ENCODE measurements around the gene XKR8. TPM values are rescaled to one million over a fixed set of nuclear protein-coding genes. Genes with fewer than 3 reads are reported as not detected.

XKR8 gene
- total and polyA plus RNA-seq, 10 of the 15 experiments (the other 5 are each of a cell fraction or from before 2014, with no cell fraction given), result 0.80 to 3.7 (median 2.6) TPM

DNA sequence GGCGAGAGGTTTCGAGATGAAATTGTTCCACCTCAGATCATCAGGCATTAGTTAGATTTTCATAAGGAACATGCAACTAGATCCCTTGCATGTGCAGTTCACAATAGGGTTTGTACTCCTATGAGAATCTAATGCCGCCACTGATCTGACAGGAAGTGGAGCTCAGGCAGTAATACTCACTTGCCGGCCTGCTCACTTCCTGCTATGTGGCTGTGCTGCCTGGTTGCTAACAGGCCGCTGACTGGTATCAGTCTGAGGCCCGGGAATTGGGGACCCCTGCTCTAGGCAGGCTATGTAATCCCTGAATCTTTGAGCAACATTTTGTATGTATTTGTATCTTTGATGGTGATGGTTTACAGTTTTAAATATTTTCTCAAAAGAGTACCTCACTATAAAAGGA lies 32.5 kb downstream of the XKR8 start:
- WGBS (ENCODE audit: insufficient coverage, insufficient replicate concordance, low lambda C conversion rate, missing lambda C conversion rate), result 83% methylated on average over 6 of the region's 6 CpGs
- FAIRE-seq, result no peak
- TF ChIP-seq MEF2A (IDR thresholded peaks at IDR 0.05; ENCODE audit: insufficient read depth, low read depth, low read length) (no peak), SUPT20H (IDR thresholded peaks at IDR 0.05; ENCODE audit: borderline replicate concordance, control insufficient read depth, low read depth, low read length) (no peak), ZBED1 (IDR thresholded peaks at IDR 0.05; ENCODE audit: borderline replicate concordance) (no peak), SMC3 (IDR thresholded peaks at IDR 0.05; ENCODE audit: borderline replicate concordance, low read length) (no peak), MYB (IDR thresholded peaks at IDR 0.05; ENCODE audit: borderline replicate concordance, low read depth, low read length) (no peak), HDAC6 (IDR thresholded peaks at IDR 0.05; ENCODE audit: unreplicated experiment) (no peak), EZH2 (IDR thresholded peaks at IDR 0.05; ENCODE audit: borderline replicate concordance, control insufficient read depth, low read depth, low read length) (no peak), HSF1 (IDR thresholded peaks at IDR 0.05; ENCODE audit: low read depth, low read length) (no peak)
- TF ChIP-seq, protein P1, sequence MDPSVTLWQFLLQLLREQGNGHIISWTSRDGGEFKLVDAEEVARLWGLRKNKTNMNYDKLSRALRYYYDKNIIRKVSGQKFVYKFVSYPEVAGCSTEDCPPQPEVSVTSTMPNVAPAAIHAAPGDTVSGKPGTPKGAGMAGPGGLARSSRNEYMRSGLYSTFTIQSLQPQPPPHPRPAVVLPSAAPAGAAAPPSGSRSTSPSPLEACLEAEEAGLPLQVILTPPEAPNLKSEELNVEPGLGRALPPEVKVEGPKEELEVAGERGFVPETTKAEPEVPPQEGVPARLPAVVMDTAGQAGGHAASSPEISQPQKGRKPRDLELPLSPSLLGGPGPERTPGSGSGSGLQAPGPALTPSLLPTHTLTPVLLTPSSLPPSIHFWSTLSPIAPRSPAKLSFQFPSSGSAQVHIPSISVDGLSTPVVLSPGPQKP (IDR thresholded peaks at IDR 0.05; ENCODE audit: low read depth, low read length), result no peak
- TF ChIP-seq, protein P2, sequence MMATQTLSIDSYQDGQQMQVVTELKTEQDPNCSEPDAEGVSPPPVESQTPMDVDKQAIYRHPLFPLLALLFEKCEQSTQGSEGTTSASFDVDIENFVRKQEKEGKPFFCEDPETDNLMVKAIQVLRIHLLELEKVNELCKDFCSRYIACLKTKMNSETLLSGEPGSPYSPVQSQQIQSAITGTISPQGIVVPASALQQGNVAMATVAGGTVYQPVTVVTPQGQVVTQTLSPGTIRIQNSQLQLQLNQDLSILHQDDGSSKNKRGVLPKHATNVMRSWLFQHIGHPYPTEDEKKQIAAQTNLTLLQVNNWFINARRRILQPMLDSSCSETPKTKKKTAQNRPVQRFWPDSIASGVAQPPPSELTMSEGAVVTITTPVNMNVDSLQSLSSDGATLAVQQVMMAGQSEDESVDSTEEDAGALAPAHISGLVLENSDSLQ (IDR thresholded peaks at IDR 0.05), result no peak
- H3K36me3 ChIP-seq (ENCODE audit: control insufficient read depth in 2 of 2, insufficient read depth in 2 of 2, low read length in 1 of 2), result peaks cover 12 to 37% of the 10 kb centered on the region in 2 experiments
- ChIA-PET POLR2A (interaction anchor here (1.5 kb wide), 1 partner anchor 93 kb away, joined by 3 read pairs; no protein-coding TSS in a partner anchor), RAD21 (ENCODE audit: unreplicated experiment) (interaction anchor here (1.0 kb wide), 1 partner anchor 134 kb away, joined by 3 read pairs; no protein-coding TSS in a partner anchor), CTCF (interaction anchor here (1.3 to 1.5 kb wide), 2 partner anchors 52 to 216 kb away, joined by 3 to 5 read pairs; no protein-coding TSS in a partner anchor), SMC1A (ENCODE audit: uncharacterized antibody, unreplicated experiment) (interaction anchor here (1.8 kb wide), 1 partner anchor 28 kb away, joined by 6 read pairs; no protein-coding TSS in a partner anchor)
- H2AFZ ChIP-seq (ENCODE audit: control insufficient read depth, low read depth, low read length), result no peak overlapping the region
- DNase-seq (ENCODE audit: low read depth, low spot score), result no peak
- no peaks in the 10 kb centered on the region for H3K9me3 ChIP-seq (replicated peaks; ENCODE audit: control insufficient read depth, insufficient read depth, low read length)
- no peak overlapping the region for H3K27ac ChIP-seq (ENCODE audit: control insufficient read depth, insufficient read depth)
- BruUV-seq (replicated peaks), result no TSS peak
- in situ Hi-C loops (cut with MboI), result no loop called here
- ATAC-seq, result no peak
- no peak overlapping the region for H3K4me3 ChIP-seq
- no peak overlapping the region for H3K4me2 ChIP-seq (ENCODE audit: control insufficient read depth, insufficient read depth)
- H3K4me1 ChIP-seq (ENCODE audit: control insufficient read depth, insufficient read depth, low read length), result no peaks in the 10 kb centered on the region
- no peak overlapping the region for H3K9ac ChIP-seq (ENCODE audit: control insufficient read depth, insufficient read depth, low read length)
- no peaks in the 10 kb centered on the region for H3K79me2 ChIP-seq (ENCODE audit: control insufficient read depth, insufficient read depth, low read length)
- no peaks in the 10 kb centered on the region for H3K27me3 ChIP-seq (replicated peaks in 1 of 2; ENCODE audit: control insufficient read depth in 2 of 2, insufficient read depth in 2 of 2, low read length in 1 of 2)
- H4K20me1 ChIP-seq (ENCODE audit: control insufficient read depth, insufficient read depth), result no peaks in the 10 kb centered on the region
- intact Hi-C loops (cut with micrococcal nuclease; ENCODE audit: unreplicated experiment), result no loop called here

Measured in GM12878 (cell line).